SK-N-SH (cell line): Measurements from ENCODE around the gene CACNG5. TPM values are rescaled to one million over a fixed set of nuclear protein-coding genes. Genes with fewer than 3 reads are reported as not detected.

Experiments
- CTCF ChIA-PET: fragments of 300-600, 350-600 bp; formaldehyde crosslinking; extraction: SDS; loops from one replicate; lab custom pipeline; 2021; lab: Yijun Ruan, JAX
- POLR2A ChIA-PET: fragments of 350-600 bp; sonication (Branson Sonifier 250); formaldehyde crosslinking; extraction: SDS; loops from one replicate; lab custom pipeline; 2020; ENCODE audit warnings: antibody characterized with exemption, inconsistent platforms; lab: Yijun Ruan, JAX
- DNase-seq: peaks from one replicate; pipeline ENCODE4 v3.0.0; 2012
- H2AFZ ChIP-seq: fragments of 200-600 bp; sonication (generic); 2 replicates; pipeline ENCODE4 v1.8.1; 2016; ENCODE audit warnings: antibody characterized with exemption, mild to moderate bottlenecking, low read depth
- H3F3A ChIP-seq: fragments of 200-600 bp; sonication (generic); replicated peaks from 2 replicates; pipeline ENCODE3; 2016; ENCODE audit warnings: antibody characterized with exemption, mild to moderate bottlenecking; ENCODE audit not compliant: insufficient read depth
- H3K27ac ChIP-seq, 2 experiments: fragments of 200-500 bp in 1 of 2; fragments of 200-600 bp in 1 of 2; sonication (Bioruptor generic) in 1 of 2; sonication (generic), shearing (Covaris generic) in 1 of 2; 2 replicates each; pipeline versions ENCODE4 v1.5.1 to v1.6.1; 2014 to 2016; ENCODE audit warnings: low read depth in 2 of 2, inconsistent platforms in 1 of 2, low read length in 1 of 2, mild to moderate bottlenecking in 1 of 2, mixed read lengths in 1 of 2
- H3K27me3 ChIP-seq: fragments of 200-600 bp; sonication (generic), shearing (Covaris generic); 2 replicates; pipeline ENCODE4 v1.6.1; 2016; ENCODE audit warnings: mixed run types; ENCODE audit not compliant: insufficient read depth
- H3K36me3 ChIP-seq, 2 experiments: fragments of 200-500 bp in 1 of 2; fragments of 200-600 bp in 1 of 2; sonication (Bioruptor generic) in 1 of 2; sonication (generic) in 1 of 2; replicated peaks in 1 of 2; 2 replicates each; pipeline versions ENCODE3 to v1.5.1; 2014 to 2016; ENCODE audit warnings: low read length in 1 of 2, mild to moderate bottlenecking in 1 of 2; ENCODE audit not compliant: insufficient read depth in 2 of 2, control insufficient read depth in 1 of 2
- H3K4me1 ChIP-seq, 2 experiments: fragments of 200-500 bp in 1 of 2; fragments of 200-600 bp in 1 of 2; sonication (Bioruptor generic) in 1 of 2; sonication (generic), shearing (Covaris generic) in 1 of 2; 2 replicates each; pipeline versions ENCODE4 v1.5.1 to v1.6.1; 2014 to 2016; ENCODE audit warnings: low read depth in 1 of 2, low read length in 1 of 2, mixed run types in 1 of 2; ENCODE audit not compliant: insufficient read depth in 2 of 2, control insufficient read depth in 1 of 2
- H3K4me2 ChIP-seq: fragments of 200-600 bp; sonication (generic), shearing (Covaris generic); 2 replicates; pipeline ENCODE4 v1.6.1; 2017; ENCODE audit warnings: mixed run types
- H3K4me3 ChIP-seq, 2 experiments: fragments of 200-500 bp in 1 of 2; fragments of 200-600 bp in 1 of 2; sonication (Bioruptor generic) in 1 of 2; sonication (generic), shearing (Covaris generic) in 1 of 2; 2 replicates each; pipeline versions ENCODE4 v1.5.1 to v1.8.1; 2014 to 2016; ENCODE audit warnings: low read depth in 2 of 2, inconsistent platforms in 1 of 2, low read length in 1 of 2, mild to moderate bottlenecking in 1 of 2, mixed read lengths in 1 of 2, moderate library complexity in 1 of 2
- H3K79me2 ChIP-seq: fragments of 200-600 bp; sonication (generic); 2 replicates; pipeline ENCODE4 v1.8.1; 2017; ENCODE audit warnings: mild to moderate bottlenecking; ENCODE audit not compliant: insufficient read depth
- H3K9ac ChIP-seq: fragments of 200-600 bp; sonication (generic); 2 replicates; pipeline ENCODE4 v1.6.1; 2017; ENCODE audit warnings: mixed run types
- H3K9me2 ChIP-seq: fragments of 200-600 bp; sonication (generic); 2 replicates; pipeline ENCODE4 v1.6.1; 2017; ENCODE audit warnings: mixed run types
- H3K9me3 ChIP-seq: fragments of 200-600 bp; sonication (generic); 2 replicates; pipeline ENCODE4 v1.6.1; 2017; ENCODE audit warnings: mixed run types, mild to moderate bottlenecking, moderate library complexity
- H4K20me1 ChIP-seq: fragments of 200-600 bp; sonication (generic); 2 replicates; pipeline ENCODE4 v1.6.1; 2017; ENCODE audit warnings: mild to moderate bottlenecking, mixed run types; ENCODE audit not compliant: insufficient read depth
- EP300 ChIP-seq, 2 experiments: IDR thresholded peaks; 2 replicates each; pipeline versions ENCODE4 v1.4.0 to v1.6.1; 2012; ENCODE audit warnings: borderline replicate concordance in 1 of 2, low read depth in 1 of 2, low read length in 1 of 2
- GABPA ChIP-seq: IDR thresholded peaks from 2 replicates; pipeline ENCODE4 v1.4.0; 2012; ENCODE audit warnings: low read depth, mild to moderate bottlenecking
- IRF3 ChIP-seq: fragments of 150-350 bp; IDR thresholded peaks from 2 replicates; pipeline ENCODE4 v1.6.1; 2016; ENCODE audit warnings: mild to moderate bottlenecking, low read depth, low read length
- MEF2A ChIP-seq: IDR thresholded peaks from 2 replicates; pipeline ENCODE4 v1.4.0; 2012; ENCODE audit warnings: low read depth, borderline replicate concordance
- MXI1 ChIP-seq: IDR thresholded peaks from 2 replicates; pipeline ENCODE4 v1.6.1; 2012; ENCODE audit warnings: mild to moderate bottlenecking, low read depth, low read length, improper control_type of control experiment
- NFIC ChIP-seq: IDR thresholded peaks from 2 replicates; pipeline ENCODE4 v1.4.0; 2012; ENCODE audit warnings: borderline replicate concordance
- REST ChIP-seq: IDR thresholded peaks from 2 replicates; pipeline ENCODE4 v1.6.1; 2012; ENCODE audit warnings: mild to moderate bottlenecking, low read depth, low read length, moderate library complexity
- RFX5 ChIP-seq: IDR thresholded peaks from 2 replicates; pipeline ENCODE4 v1.6.1; 2012; ENCODE audit warnings: mild to moderate bottlenecking, improper control_type of control experiment, low read length
- SMC3 ChIP-seq: IDR thresholded peaks from 2 replicates; pipeline ENCODE4 v1.6.1; 2012; ENCODE audit warnings: low read depth, low read length, improper control_type of control experiment
- TCF12 ChIP-seq: IDR thresholded peaks from 2 replicates; pipeline ENCODE4 v1.4.0; 2012
- TEAD4 ChIP-seq: IDR thresholded peaks from 2 replicates; pipeline ENCODE4 v1.4.0; 2012; ENCODE audit warnings: mild to moderate bottlenecking, borderline replicate concordance; ENCODE audit not compliant: insufficient read depth
- USF1 ChIP-seq: IDR thresholded peaks from 2 replicates; pipeline ENCODE4 v1.4.0; 2012; ENCODE audit warnings: low read depth, borderline replicate concordance
- YY1 ChIP-seq: IDR thresholded peaks from 2 replicates; pipeline ENCODE4 v1.4.0; 2012; ENCODE audit warnings: low read depth, mild to moderate bottlenecking
- ZBTB33 ChIP-seq: IDR thresholded peaks from 2 replicates; pipeline ENCODE4 v1.4.0; 2012; ENCODE audit warnings: low read depth, borderline replicate concordance
- whole genome bisulfite sequencing: methylation state at CpG from one replicate; pipeline ENCODE4 v1.1.6; 2017; ENCODE audit warnings: low lambda C conversion rate; 5-methylcytosine and 5-hydroxymethylcytosine counted together
- polyA plus RNA-seq, 3 experiments: library from polyadenylated mRNA; depleted of rRNA; stranded (reverse); fragments of >200 nt; gene quantifications; 2 replicates each; pipeline ENCODE4 v1.2.3, GENCODE V29; 2012

The CACNG5 gene
- polyA plus RNA-seq, 1 of the 3 experiments (the other 2 are of a cell fraction): 0.10 TPM

- no peak overlapping the region for H3K27ac ChIP-seq
- no peak overlapping the region for H2AFZ ChIP-seq
- H3K36me3 ChIP-seq: no peaks in the 10 kb centered on the region
- 0 out of 2 replicates have a peak, but pooled peaks cover 7% of the 10 kb centered on the region for H3K27me3 ChIP-seq
- no peaks in the 10 kb centered on the region for H3K79me2 ChIP-seq
- TF ChIP-seq NFIC: 0 out of 2 replicates have a peak, but pooled peaks have one; percentile 28
- TF ChIP-seq TCF12: peak; percentile 51
- no peak for TF ChIP-seq REST
- no peak for TF ChIP-seq EP300 (IDR thresholded peaks at IDR 0.05; ENCODE audit: borderline replicate concordance in 1 of 2, low read depth in 1 of 2, low read length in 1 of 2)
- no peak for TF ChIP-seq YY1
- no peak for TF ChIP-seq MEF2A
- no peak for TF ChIP-seq RFX5
- no peaks in the 10 kb centered on the region for H3F3A ChIP-seq
- no peaks in the 10 kb centered on the region for H3K9me3 ChIP-seq
- H4K20me1 ChIP-seq: no peaks in the 10 kb centered on the region
- H3K9me2 ChIP-seq: no peaks in the 10 kb centered on the region
- no peak overlapping the region for H3K4me3 ChIP-seq
- DNase-seq: no peak
- H3K4me2 ChIP-seq: no peak overlapping the region
- POLR2A ChIA-PET: no interaction called here
- CTCF ChIA-PET: interaction anchor here (0.9 to 1.9 kb wide), 5 partner anchors 9 to 171 kb away, joined by 3 to 12 read pairs (median 5); no protein-coding TSS in a partner anchor
- no peak overlapping the region for H3K9ac ChIP-seq
- WGBS: 42% methylated on average over 4 of the region's 4 CpGs
- peaks cover 0 to 11% of the 10 kb centered on the region in 2 experiments; a peak in 1 of 4 replicates for H3K4me1 ChIP-seq
These were observed 50.5 kb downstream of the CACNG5 start for GRCh38 chr17:66885417-66885816.

GRCh38 chr17:66889480-66890230 is 54.7 kb downstream of the CACNG5 start:
- Histone ChIP-seq H3K27ac (no peak overlapping the region), H3F3A (no peaks in the 10 kb centered on the region), H3K9me3 (no peaks in the 10 kb centered on the region), H3K79me2 (no peaks in the 10 kb centered on the region), H3K4me1 (peaks cover 0 to 11% of the 10 kb centered on the region in 2 experiments; a peak in 1 of 4 replicates), H3K27me3 (peaks cover 14% of the 10 kb centered on the region; the same call in 1 of the 2 replicates), H4K20me1 (no peaks in the 10 kb centered on the region), H3K9me2 (no peaks in the 10 kb centered on the region), H3K4me3 (no peak overlapping the region), H3K36me3 (no peaks in the 10 kb centered on the region), H2AFZ (no peak overlapping the region), H3K4me2 (no peak overlapping the region), H3K9ac (no peak overlapping the region)
- WGBS: 66% methylated on average over 7 of the region's 7 CpGs
- CTCF ChIA-PET: interaction anchor here (1.0 to 4.3 kb wide), 4 partner anchors 9 to 689 kb away, joined by 4 to 24 read pairs (median 10); no protein-coding TSS in a partner anchor
- no peak for DNase-seq
- POLR2A ChIA-PET: no interaction called here
- TF ChIP-seq TEAD4 (no peak), ZBTB33 (no peak), SMC3 (no peak), YY1 (no peak), MXI1 (no peak), REST (no peak), GABPA (no peak), USF1 (no peak), IRF3 (no peak)
